NCI-H510A (cell line): ENCODE data around the gene ANKRD13B.

Source experiments
- DNase-seq: peaks from one replicate; lab custom pipeline; 2025; lab: John Stamatoyannopoulos, UW

The ANKRD13B gene

DNA sequence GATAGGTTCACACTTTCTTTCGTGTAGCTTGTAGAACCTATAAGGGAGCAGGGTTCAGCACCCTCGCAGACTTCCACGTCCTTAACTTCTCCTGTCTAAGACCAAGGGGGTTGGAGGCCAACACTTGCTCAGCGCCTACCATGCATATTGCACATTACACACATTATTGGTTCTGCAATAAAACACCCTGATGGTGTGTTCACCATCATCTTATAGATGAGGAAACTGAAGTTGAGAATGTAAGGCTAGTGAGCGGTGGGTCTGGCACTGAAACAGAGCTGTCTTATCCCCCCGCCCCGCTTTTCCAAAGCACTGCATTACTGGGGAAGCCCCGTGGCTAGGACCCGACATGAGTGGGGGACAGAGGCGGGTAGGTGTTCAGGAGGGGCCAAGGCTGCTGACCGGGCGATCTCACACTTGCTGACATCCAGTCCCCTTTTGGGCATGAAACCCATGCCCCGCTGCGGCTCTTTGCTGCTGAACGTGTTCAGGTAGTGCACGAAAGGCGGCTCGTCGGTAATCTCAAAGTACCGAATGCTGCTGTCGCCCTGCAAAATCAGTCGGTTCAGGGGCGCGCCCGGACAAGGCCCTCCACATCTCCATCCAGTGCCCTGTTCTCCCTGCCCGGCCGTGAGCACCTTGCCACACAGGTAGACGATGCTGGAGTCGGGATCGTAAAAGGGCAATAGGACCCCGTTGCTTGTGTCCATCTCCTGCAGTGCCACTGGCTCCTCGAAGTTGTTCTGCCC is 23.5 kb downstream of the ANKRD13B start:
- DNase-seq = no peak

DNA sequence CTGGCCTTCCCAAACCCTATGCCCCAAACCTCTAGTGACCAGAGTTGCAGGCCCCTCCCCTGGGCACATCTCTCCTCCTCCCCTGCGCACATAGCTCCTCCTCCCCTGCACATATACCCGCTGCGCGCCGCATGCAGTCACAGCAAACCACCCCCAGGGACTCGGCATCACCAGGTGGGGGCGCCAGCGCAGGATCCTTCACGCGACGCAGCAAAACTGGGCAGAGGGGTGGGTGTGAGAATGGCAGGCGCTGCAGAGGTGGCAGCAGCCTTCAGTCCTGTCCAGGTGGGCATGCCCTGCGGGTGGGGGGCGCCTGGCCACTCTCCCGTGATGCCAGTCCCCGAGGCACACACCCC is 24.2 kb downstream of the ANKRD13B start:
- peak; percentile 14 for DNase-seq

DNA sequence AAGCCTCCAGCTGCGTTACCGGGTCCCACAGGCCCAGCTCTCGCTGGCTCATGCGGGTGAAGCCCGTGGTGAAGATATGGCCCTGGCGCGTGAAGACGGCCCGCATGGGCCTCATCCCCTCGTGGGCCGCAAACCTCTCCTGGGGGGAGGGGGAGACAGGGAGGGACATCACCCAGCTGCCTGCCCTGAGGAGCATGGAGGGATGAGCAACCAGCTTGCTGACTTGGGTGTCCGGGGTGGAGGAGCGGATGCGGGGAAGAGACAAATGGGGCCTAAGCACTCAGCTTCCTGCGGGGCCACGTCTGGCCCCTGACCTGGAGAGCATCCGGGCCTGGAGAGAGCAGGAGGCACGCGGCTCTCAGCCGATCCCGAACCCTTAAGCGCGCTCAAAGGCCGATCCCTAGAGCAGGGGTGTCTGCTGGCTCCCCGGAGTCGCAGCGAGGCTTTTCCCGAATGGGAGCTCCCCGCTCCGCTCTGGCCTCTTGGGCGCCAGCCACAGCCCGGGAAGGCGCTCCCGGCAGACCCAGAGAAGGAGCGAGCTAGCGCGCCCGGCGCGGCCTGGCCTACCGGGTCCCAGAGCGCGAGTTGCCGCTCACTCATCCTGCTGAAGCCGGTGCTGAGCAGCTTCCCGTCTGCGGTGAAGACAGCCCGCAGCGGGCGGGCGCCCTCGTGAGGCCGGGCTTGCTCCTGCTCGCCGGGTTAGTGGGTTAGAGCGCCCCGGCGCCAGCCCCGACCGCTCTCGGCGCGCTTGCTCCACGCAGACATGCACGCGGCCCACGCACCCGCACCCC is 24.7 kb downstream of the ANKRD13B start:
- DNase-seq = no peak

DNA sequence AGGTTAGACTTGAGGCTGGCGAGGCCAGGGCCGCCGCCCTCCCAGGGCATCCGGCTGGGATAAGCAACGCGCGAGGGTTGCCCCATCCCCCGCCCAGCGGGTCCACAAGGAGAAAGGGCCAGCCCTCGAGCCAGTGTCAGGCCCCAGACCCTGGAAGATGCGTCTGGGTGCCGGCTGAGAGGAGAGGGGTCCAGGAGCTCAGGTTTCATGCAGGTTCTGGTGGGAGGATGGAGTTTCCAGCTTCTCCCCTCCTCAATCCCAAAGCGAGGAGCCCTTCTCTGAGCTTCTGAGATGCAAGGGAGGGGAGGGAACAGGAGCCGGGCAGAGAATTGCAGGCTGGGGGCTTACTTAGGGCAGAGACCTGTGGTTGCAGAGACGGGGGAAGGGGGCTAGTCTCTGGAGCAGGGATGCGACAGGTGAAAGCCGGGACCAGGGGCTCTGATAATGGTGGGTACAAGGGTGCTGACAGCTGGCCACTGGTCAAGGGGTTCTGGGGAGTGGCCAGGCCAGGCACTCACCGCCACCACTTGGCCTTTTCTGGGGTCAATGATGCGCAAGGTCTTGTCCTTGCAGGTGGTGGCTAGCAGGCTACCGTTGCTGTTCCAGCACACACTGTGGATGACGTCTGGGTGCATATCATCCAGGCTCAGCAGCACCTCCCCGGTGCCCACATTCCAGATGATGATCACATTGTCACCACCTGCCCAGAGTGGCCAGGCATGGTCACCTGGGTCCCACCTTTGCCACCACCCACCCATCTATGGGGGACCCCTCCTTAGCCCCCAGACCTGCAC is 25.5 kb downstream of the ANKRD13B start:
- DNase-seq = no peak

- peak; percentile 14 for DNase-seq
Measured at GRCh38 chr17:29619251-29619650, 26.3 kb downstream of the ANKRD13B start.

- no peak for DNase-seq
Measured at GRCh38 chr17:29620271-29620670, 27.3 kb downstream of the ANKRD13B start.

GRCh38 chr17:29620779-29621500 is 28.0 kb downstream of the ANKRD13B start:
- no peak for DNase-seq

- no peak for DNase-seq
Measured at GRCh38 chr17:29621751-29622194, 28.8 kb downstream of the ANKRD13B start.

DNA sequence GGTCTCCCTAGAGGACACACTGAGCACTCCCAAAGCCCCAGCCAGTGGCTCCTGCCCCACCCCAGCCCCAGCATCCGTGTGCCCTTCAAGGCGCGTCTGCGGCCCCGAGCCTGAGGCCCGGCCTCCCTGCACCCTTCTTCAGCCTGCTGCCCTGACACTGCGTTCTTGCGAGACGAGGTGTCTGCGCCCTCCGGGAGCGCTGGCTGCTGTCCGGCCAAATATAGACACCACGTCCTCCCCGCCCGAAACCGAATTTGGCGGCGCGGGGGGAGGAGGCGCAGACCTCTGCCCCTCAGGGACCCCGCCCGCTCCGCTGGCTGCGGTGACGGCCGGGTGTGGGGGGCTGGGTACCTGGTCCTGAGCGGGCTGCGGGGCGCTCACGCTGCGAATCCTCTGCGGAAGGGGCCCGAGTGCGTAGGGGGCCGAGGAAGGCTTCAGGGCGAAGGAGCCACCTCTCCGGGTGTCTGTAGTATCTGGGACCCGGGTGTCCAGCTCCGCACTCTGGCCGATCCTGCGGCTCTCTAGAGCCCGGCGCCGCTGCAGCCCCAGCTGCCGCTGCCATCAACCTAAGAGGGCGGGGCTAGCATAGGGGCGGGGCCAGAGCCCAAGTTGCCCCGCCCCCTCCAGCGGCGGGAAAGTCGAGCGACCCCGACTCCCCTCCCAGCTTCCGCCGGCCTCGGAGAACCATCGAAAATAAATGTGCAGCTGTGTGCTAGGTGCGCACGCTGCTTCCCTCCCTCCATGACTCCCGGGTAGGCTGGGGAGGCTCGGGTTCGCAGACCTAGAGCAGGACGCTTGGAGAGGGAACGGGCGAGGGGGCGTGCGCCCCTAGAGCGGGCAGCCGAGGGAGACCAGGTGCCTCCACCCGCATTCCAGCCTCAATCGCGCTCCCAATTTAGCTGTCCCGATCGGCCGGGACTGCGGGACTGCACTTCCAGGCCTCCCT is 29.7 kb downstream of the ANKRD13B start, which contains the start of gene CORO6:
TSS of gene CORO6 (minus strand) at position 576 of the 946 bp plus-strand sequence. CDS start 1,491 bp downstream, outside the sequence.
- no peak for DNase-seq

GRCh38 chr17:29623283-29623647 is 30.3 kb downstream of the ANKRD13B start:
- DNase-seq = no peak

GRCh38 chr17:29624586-29624985 is 31.7 kb downstream of the ANKRD13B start:
- no peak for DNase-seq

- peak; percentile 7 for DNase-seq
Measured at GRCh38 chr17:29625037-29625750, 32.3 kb downstream of the ANKRD13B start.

DNA sequence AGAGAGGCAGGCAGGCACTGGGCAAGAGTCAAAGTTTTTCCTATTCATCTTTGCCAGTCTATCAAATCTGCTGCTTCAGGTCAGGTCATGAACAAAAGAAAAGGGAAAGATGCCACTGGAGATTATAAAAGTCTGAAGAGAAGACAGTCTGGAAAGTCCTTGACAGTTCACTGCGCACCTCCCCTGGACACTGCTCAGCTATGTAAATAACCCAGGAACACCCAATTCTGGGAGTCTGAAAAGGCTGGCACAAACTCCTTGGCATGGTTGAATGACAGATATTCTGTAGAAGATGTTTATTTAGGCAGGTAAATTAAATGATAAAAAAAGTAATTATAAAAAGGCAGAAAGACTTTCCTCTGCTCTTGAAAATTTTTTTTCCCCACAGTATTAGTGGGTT is 35.0 kb downstream of the ANKRD13B start:
- DNase-seq = no peak

- DNase-seq = no peak
Measured at GRCh38 chr17:29628644-29629043, 35.7 kb downstream of the ANKRD13B start.

GRCh38 chr17:29629839-29630238 is 36.9 kb downstream of the ANKRD13B start:
- DNase-seq = no peak

GRCh38 chr17:29630630-29631193 is 37.8 kb downstream of the ANKRD13B start:
- DNase-seq = no peak

- no peak for DNase-seq
Measured at GRCh38 chr17:29633886-29634285, 41.0 kb downstream of the ANKRD13B start.

DNA sequence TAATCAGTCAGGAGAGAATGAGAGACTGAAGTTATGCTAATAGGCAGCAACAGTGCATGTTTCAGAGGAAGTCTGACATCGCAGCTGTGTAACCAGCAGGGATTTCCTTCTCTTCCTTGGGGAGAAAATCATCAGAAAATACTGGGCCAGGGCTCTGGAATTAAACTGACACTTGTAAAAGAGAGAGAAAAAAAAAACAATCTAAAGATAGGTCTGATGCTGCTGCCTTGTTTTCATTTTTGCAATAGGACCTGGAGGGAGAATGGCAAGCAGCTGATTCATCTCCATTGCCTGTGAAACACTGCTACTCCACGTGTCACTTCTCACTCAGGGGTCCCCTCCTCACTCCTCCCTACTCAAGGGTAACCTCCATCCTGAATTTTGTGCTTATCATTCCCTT is 47.5 kb downstream of the ANKRD13B start:
- no peak for DNase-seq

GRCh38 chr17:29640981-29641642 is 48.2 kb downstream of the ANKRD13B start:
- DNase-seq = no peak
